ENCODE measurements around the gene IDI1. TPM values are rescaled to one million over a fixed set of nuclear protein-coding genes. Genes with fewer than 3 reads are reported as not detected.

The IDI1 gene
- total and polyA plus RNA-seq, 2 of the 4 experiments (the other 2 are of a cell fraction) = 27.3 to 27.4 TPM

DNA sequence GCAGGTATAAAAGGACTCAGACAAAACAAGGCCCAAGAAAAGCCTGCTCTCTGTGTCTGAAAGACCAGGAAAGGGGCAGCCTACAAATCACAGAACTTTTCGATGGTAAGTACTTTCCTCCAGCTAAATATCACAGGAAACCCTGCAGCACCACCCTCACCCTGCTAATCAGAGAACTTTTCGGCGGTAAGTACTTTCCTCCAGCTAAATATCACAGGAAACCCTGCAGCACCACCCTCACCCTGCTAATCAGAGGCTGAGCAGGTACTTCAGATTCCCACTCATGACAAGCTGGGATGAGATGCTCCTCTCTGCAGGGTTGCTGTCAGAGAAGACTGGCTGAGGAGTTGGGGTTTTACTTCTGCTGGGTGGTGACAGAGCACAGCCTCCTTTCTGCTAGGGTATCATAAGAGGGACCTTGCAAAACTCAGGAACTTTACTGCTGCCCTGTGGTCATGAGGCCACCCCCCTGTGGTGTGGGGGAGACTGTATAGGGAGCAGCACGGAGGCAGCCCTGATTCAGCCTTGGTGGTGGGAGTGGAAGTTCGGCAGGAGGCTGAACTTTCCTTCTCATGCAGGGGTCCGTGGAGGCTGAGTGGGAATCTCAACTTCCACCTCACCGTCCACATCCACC lies 14.4 kb upstream of the IDI1 start:
- no peak overlapping the region for H2AK5ac ChIP-seq (ENCODE audit: low read depth, low read length)
- 87% methylated on average over 3 of the region's 7 CpGs; no CpG with 5 or more reads in 1 of the 2 experiments for WGBS, 2 experiments (ENCODE audit: extremely low coverage in 2 of 2, insufficient read length in 1 of 2)
- no peak overlapping the region for H2BK15ac ChIP-seq (ENCODE audit: low read depth, low read length)
- no peak overlapping the region for H3K14ac ChIP-seq (replicated peaks; ENCODE audit: low read depth, low read length)
- TF ChIP-seq MAFK (IDR thresholded peaks at IDR 0.05; ENCODE audit: low read depth, low read length) (no peak), RAD21 (IDR thresholded peaks at IDR 0.05; ENCODE audit: low read length) (no peak), MAZ (IDR thresholded peaks at IDR 0.05; ENCODE audit: borderline replicate concordance, low read depth, low read length) (no peak), NFE2L2 (IDR thresholded peaks at IDR 0.05; ENCODE audit: low read depth, low read length) (no peak), SMC3 (IDR thresholded peaks at IDR 0.05; ENCODE audit: low read depth, low read length) (no peak), FOS (IDR thresholded peaks at IDR 0.05; ENCODE audit: low read depth, low read length) (no peak)
- TF ChIP-seq, protein P1, sequence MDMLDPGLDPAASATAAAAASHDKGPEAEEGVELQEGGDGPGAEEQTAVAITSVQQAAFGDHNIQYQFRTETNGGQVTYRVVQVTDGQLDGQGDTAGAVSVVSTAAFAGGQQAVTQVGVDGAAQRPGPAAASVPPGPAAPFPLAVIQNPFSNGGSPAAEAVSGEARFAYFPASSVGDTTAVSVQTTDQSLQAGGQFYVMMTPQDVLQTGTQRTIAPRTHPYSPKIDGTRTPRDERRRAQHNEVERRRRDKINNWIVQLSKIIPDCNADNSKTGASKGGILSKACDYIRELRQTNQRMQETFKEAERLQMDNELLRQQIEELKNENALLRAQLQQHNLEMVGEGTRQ (IDR thresholded peaks at IDR 0.05; ENCODE audit: low read depth, low read length) = no peak
- TF ChIP-seq, protein P2, sequence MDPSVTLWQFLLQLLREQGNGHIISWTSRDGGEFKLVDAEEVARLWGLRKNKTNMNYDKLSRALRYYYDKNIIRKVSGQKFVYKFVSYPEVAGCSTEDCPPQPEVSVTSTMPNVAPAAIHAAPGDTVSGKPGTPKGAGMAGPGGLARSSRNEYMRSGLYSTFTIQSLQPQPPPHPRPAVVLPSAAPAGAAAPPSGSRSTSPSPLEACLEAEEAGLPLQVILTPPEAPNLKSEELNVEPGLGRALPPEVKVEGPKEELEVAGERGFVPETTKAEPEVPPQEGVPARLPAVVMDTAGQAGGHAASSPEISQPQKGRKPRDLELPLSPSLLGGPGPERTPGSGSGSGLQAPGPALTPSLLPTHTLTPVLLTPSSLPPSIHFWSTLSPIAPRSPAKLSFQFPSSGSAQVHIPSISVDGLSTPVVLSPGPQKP (IDR thresholded peaks at IDR 0.05; ENCODE audit: borderline replicate concordance, low read depth, low read length) = no peak
- H4K5ac ChIP-seq (ENCODE audit: low read depth, low read length) = no peak overlapping the region
- no peak overlapping the region for H3K4me3 ChIP-seq (ENCODE audit: insufficient read depth, low read depth, low read length)
- CTCF ChIA-PET = no interaction called here
- H3K4me1 ChIP-seq (ENCODE audit: control insufficient read depth, insufficient read depth, low read length) = no peaks in the 10 kb centered on the region; the same call in 1 of the 2 replicates
- no peaks in the 10 kb centered on the region for H3K9me3 ChIP-seq (ENCODE audit: control insufficient read depth, insufficient read depth, low read length)
- intact Hi-C loops (cut with micrococcal nuclease) = no loop called here
- peaks cover 5% of the 10 kb centered on the region for H3K36me3 ChIP-seq (ENCODE audit: control insufficient read depth, insufficient read depth, low read length)
- no peaks in the 10 kb centered on the region for H3K27me3 ChIP-seq (ENCODE audit: control insufficient read depth, insufficient read depth, low read length)
- dilution Hi-C loops (cut with HindIII; ENCODE audit: low sequenced_read_pairs, unreplicated experiment) = no loop called here
- no peak overlapping the region for H3K4ac ChIP-seq (ENCODE audit: low read depth, low read length)
- peaks cover 9% of the 10 kb centered on the region; the same call in 1 of the 2 replicates for H3K9me1 ChIP-seq (ENCODE audit: insufficient read depth, low read length)
- H3K18ac ChIP-seq (ENCODE audit: low read depth, low read length) = no peak overlapping the region
- H3K9ac ChIP-seq (ENCODE audit: low read depth, low read length) = no peak overlapping the region
- H3K56ac ChIP-seq (ENCODE audit: extremely low read depth, insufficient read depth, low read length) = no peak overlapping the region
- no peak overlapping the region for H2BK120ac ChIP-seq (ENCODE audit: low read depth, low read length)
- H2BK20ac ChIP-seq (ENCODE audit: low read depth, low read length) = no peak overlapping the region
- no TSS peak for BruUV-seq (replicated peaks)
- no peak overlapping the region for H2BK5ac ChIP-seq (ENCODE audit: low read depth, low read length, poor library complexity, severe bottlenecking)
- no peak for ATAC-seq (ENCODE audit: low read depth)
- H4K20me1 ChIP-seq (ENCODE audit: insufficient read depth, low read length) = peaks cover 21% of the 10 kb centered on the region
- no peak overlapping the region for H4K8ac ChIP-seq (ENCODE audit: low read depth in 2 of 2, low read length in 2 of 2)
- in situ Hi-C loops (cut with MboI; ENCODE audit: low sequenced_read_pairs) = no loop called here
- no peak overlapping the region for H4K91ac ChIP-seq (ENCODE audit: insufficient read depth, low read depth, low read length)
- no peak overlapping the region for H2AK9ac ChIP-seq (replicated peaks; ENCODE audit: low read depth, low read length, poor library complexity)
- no peak for DNase-seq
- no peak overlapping the region for H3K23ac ChIP-seq (ENCODE audit: low read depth, low read length)
- H3K4me2 ChIP-seq (ENCODE audit: low read depth, low read length) = no peak overlapping the region
- POLR2A ChIA-PET (ENCODE audit: unreplicated experiment) = no interaction called here
- H2AFZ ChIP-seq (replicated peaks; ENCODE audit: low read length, poor library complexity) = no peak overlapping the region
- peaks cover 34 to 59% of the 10 kb centered on the region in 2 experiments for H3K79me1 ChIP-seq (ENCODE audit: low read depth in 1 of 2, low read length in 2 of 2)
- no peak overlapping the region for H3K27ac ChIP-seq (ENCODE audit: insufficient read depth, low read length)
